Mesodermal cell (in vitro differentiated cells): Measurements from ENCODE around the gene TEX54.

Experiments
- H3K27ac ChIP-seq: 2 replicates; pipeline ENCODE4 v1.7.0; 2013; ENCODE audit warnings: mild to moderate bottlenecking, low read depth, low read length, moderate library complexity; ENCODE audit not compliant: severe bottlenecking
- H3K36me3 ChIP-seq: 2 replicates; pipeline ENCODE4 v1.7.1; 2013; ENCODE audit warnings: mild to moderate bottlenecking, low read length, moderate library complexity; ENCODE audit not compliant: control insufficient read depth, insufficient read depth
- H3K4me1 ChIP-seq: one replicate; pipeline ENCODE4 v1.7.1; 2013; ENCODE audit warnings: mild to moderate bottlenecking, low read length; ENCODE audit not compliant: insufficient read depth, control insufficient read depth, poor library complexity, severe bottlenecking
- H3K4me3 ChIP-seq: 2 replicates; pipeline ENCODE4 v1.7.0; 2013; ENCODE audit warnings: low read length, control low read depth, mild to moderate bottlenecking; ENCODE audit not compliant: insufficient read depth, poor library complexity, severe bottlenecking; ENCODE audit errors: extremely low read depth
- H3K9me3 ChIP-seq: 2 replicates; pipeline ENCODE4 v1.7.1; 2013; ENCODE audit warnings: mild to moderate bottlenecking, low read length, moderate library complexity; ENCODE audit not compliant: control insufficient read depth
- WGBS, 2 experiments: methylation state at CpG; one replicate each; pipeline ENCODE4 v1.1.5; 2013; ENCODE audit warnings: missing lambda C conversion rate in 2 of 2; ENCODE audit not compliant: insufficient coverage in 2 of 2; 5-methylcytosine and 5-hydroxymethylcytosine counted together

Gene TEX54

GRCh38 chr11:62782753-62783152 lies 49.9 kb downstream of the TEX54 start:
- H3K4me3 ChIP-seq, result no peak overlapping the region
- H3K36me3 ChIP-seq, result peaks cover 62% of the 10 kb centered on the region
- H3K4me1 ChIP-seq, result peaks cover 5% of the 10 kb centered on the region
- WGBS, 2 experiments, result 90 to 99% methylated on average over 6 of the region's 7 CpGs
- H3K9me3 ChIP-seq, result no peaks in the 10 kb centered on the region
- no peak overlapping the region for H3K27ac ChIP-seq
